ENCODE data around the gene FSIP1.

The FSIP1 gene

DNA sequence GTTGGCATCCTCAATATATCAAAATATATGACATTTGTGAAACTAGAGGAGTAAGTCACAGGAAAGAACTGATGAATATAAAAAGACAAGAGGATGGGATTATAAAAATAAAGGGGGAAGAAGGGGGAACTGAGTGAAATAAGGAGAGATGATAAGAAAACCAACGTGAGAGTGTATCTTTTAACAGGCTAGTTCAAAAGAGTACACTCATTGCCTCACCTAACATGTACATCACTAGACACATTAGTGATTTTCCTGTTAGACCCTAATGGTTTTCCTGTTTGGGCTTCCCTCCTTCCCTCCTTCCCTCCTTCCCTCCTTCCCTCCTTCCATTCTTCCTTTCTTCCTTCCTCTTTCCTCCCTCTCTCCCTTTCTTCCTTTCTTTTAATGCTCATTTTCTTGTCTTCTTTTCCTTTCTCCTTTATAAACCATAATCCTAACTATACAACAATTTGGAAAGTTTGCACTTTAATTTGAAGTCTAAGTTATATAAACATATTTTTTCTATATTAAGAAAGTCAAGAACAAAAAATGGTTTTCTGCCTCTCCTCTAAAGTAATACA, 35.8 kb downstream of the FSIP1 start:
- no peak overlapping the region for H3K4me3 ChIP-seq (ENCODE audit: low read depth in 1 of 5, low read length in 5 of 5)
- no peak overlapping the region for H3K9ac ChIP-seq (ENCODE audit: low read length in 5 of 5)
- H3K9me3 ChIP-seq (ENCODE audit: control insufficient read depth in 5 of 5, low read length in 5 of 5) = no peaks in the 10 kb centered on the region
- H3K4me1 ChIP-seq (ENCODE audit: control insufficient read depth in 5 of 5, insufficient read depth in 5 of 5, low read length in 5 of 5) = peaks cover 0 to 14% (median 8%) of the 10 kb centered on the region in 5 donors
- H3K36me3 ChIP-seq (ENCODE audit: control insufficient read depth in 5 of 5, insufficient read depth in 5 of 5, low read length in 5 of 5) = peaks cover 0 to 4% (median 0%) of the 10 kb centered on the region in 5 donors
- no peak overlapping the region for H3K27ac ChIP-seq (ENCODE audit: low read depth, low read length)
- H3K27me3 ChIP-seq (ENCODE audit: control insufficient read depth in 5 of 5, insufficient read depth in 4 of 5, low read length in 5 of 5) = no peaks in the 10 kb centered on the region

- Histone ChIP-seq H3K4me1 (ENCODE audit: control insufficient read depth in 5 of 5, insufficient read depth in 5 of 5, low read length in 5 of 5) (peaks cover 0 to 20% (median 8%) of the 10 kb centered on the region in 5 donors), H3K9ac (ENCODE audit: low read length in 5 of 5) (no peak overlapping the region), H3K27me3 (ENCODE audit: control insufficient read depth in 5 of 5, insufficient read depth in 4 of 5, low read length in 5 of 5) (no peaks in the 10 kb centered on the region), H3K4me3 (ENCODE audit: low read depth in 1 of 5, low read length in 5 of 5) (no peak overlapping the region), H3K27ac (ENCODE audit: low read depth, low read length) (no peak overlapping the region), H3K36me3 (ENCODE audit: control insufficient read depth in 5 of 5, insufficient read depth in 5 of 5, low read length in 5 of 5) (peaks cover 0 to 4% (median 0%) of the 10 kb centered on the region in 5 donors), H3K9me3 (ENCODE audit: control insufficient read depth in 5 of 5, low read length in 5 of 5) (no peaks in the 10 kb centered on the region)
These were observed 36.5 kb downstream of the FSIP1 start for GRCh38 chr15:39746176-39746575.

DNA sequence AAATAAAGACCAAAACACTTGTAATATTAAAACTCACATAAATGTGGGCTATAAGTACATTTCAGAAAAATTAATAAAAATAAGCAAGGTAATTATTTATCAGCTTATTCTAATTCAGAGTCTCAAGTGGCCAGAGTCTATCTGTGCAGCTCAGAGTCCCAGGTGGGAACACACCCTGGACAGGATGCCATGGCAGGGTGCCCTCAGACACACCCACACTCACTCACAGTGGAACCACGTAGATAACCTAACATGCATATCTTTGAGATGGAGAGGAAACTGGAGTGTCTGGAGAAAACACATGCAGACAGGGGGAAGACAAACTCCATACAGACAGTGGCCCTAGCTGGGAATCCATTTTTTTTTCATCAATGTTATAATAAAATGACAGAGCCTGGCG, 37.2 kb downstream of the FSIP1 start:
- H3K27me3 ChIP-seq (ENCODE audit: control insufficient read depth in 5 of 5, insufficient read depth in 4 of 5, low read length in 5 of 5) = no peaks in the 10 kb centered on the region
- H3K27ac ChIP-seq (ENCODE audit: low read depth, low read length) = no peak overlapping the region
- peaks cover 0 to 4% (median 0%) of the 10 kb centered on the region in 5 donors for H3K36me3 ChIP-seq (ENCODE audit: control insufficient read depth in 5 of 5, insufficient read depth in 5 of 5, low read length in 5 of 5)
- no peak overlapping the region for H3K9ac ChIP-seq (ENCODE audit: low read length in 5 of 5)
- H3K4me1 ChIP-seq (ENCODE audit: control insufficient read depth in 5 of 5, insufficient read depth in 5 of 5, low read length in 5 of 5) = peaks cover 0 to 22% (median 8%) of the 10 kb centered on the region in 5 donors
- no peak overlapping the region for H3K4me3 ChIP-seq (ENCODE audit: low read depth in 1 of 5, low read length in 5 of 5)
- no peaks in the 10 kb centered on the region for H3K9me3 ChIP-seq (ENCODE audit: control insufficient read depth in 5 of 5, low read length in 5 of 5)

- no peaks in the 10 kb centered on the region for H3K9me3 ChIP-seq (ENCODE audit: control insufficient read depth in 5 of 5, low read length in 5 of 5)
- no peak overlapping the region for H3K9ac ChIP-seq (ENCODE audit: low read length in 5 of 5)
- H3K4me1 ChIP-seq (ENCODE audit: control insufficient read depth in 5 of 5, insufficient read depth in 5 of 5, low read length in 5 of 5) = peaks cover 0 to 22% (median 8%) of the 10 kb centered on the region in 5 donors
- H3K36me3 ChIP-seq (ENCODE audit: control insufficient read depth in 5 of 5, insufficient read depth in 5 of 5, low read length in 5 of 5) = no peaks in the 10 kb centered on the region
- H3K27ac ChIP-seq (ENCODE audit: low read depth, low read length) = no peak overlapping the region
- no peak overlapping the region for H3K4me3 ChIP-seq (ENCODE audit: low read depth in 1 of 5, low read length in 5 of 5)
- no peaks in the 10 kb centered on the region for H3K27me3 ChIP-seq (ENCODE audit: control insufficient read depth in 5 of 5, insufficient read depth in 4 of 5, low read length in 5 of 5)
These were observed 38.1 kb downstream of the FSIP1 start for GRCh38 chr15:39744334-39745103.

DNA sequence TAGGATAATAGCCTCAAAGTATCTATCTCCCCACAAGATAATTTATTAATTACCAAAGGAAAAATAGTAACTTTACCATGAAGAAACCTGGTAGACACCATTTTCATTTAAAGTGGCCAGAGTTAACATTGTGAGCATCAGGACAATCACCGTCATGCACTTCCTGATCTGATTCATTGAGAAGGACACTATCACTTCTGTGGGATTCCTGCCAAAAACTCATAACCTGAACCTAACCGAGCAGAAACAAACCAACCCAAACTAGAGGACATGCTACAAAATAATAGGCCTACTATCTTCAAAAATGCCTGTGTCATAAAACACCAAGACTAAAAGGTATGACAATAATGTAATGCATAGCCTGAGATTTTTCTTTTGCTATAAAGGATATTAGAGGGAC, 39.0 kb downstream of the FSIP1 start:
- no peak overlapping the region for H3K4me3 ChIP-seq (ENCODE audit: low read depth in 1 of 5, low read length in 5 of 5)
- no peak overlapping the region for H3K27ac ChIP-seq (ENCODE audit: low read depth, low read length)
- H3K27me3 ChIP-seq (ENCODE audit: control insufficient read depth in 5 of 5, insufficient read depth in 4 of 5, low read length in 5 of 5) = no peaks in the 10 kb centered on the region
- H3K36me3 ChIP-seq (ENCODE audit: control insufficient read depth in 5 of 5, insufficient read depth in 5 of 5, low read length in 5 of 5) = no peaks in the 10 kb centered on the region
- H3K9ac ChIP-seq (ENCODE audit: low read length in 5 of 5) = no peak overlapping the region
- H3K9me3 ChIP-seq (ENCODE audit: control insufficient read depth in 5 of 5, low read length in 5 of 5) = no peaks in the 10 kb centered on the region
- peaks cover 0 to 21% (median 8%) of the 10 kb centered on the region in 5 donors for H3K4me1 ChIP-seq (ENCODE audit: control insufficient read depth in 5 of 5, insufficient read depth in 5 of 5, low read length in 5 of 5)

DNA sequence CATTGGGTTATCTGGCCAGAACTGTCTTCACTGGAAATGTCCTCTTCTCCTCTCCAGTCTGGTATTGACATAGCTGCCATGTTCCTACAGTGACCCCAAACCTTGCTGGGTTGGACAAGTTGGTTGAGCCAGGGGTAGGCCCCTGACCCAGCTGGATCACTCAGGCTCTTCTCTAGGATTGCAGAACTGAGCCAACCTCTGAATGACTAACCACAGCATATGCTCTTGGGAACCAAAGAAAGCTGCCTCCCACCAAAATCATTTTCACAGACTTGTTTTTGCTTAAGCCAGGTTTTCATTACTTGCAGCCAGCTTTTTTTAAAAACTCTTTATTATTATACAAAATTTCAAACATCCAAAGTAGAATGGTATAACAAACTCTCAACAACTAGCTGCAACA, 41.4 kb downstream of the FSIP1 start:
- H3K9me3 ChIP-seq (ENCODE audit: control insufficient read depth in 5 of 5, low read length in 5 of 5) = no peaks in the 10 kb centered on the region
- H3K4me1 ChIP-seq (ENCODE audit: control insufficient read depth in 5 of 5, insufficient read depth in 5 of 5, low read length in 5 of 5) = peaks cover 0 to 16% (median 9%) of the 10 kb centered on the region in 5 donors
- no peaks in the 10 kb centered on the region for H3K27me3 ChIP-seq (ENCODE audit: control insufficient read depth in 5 of 5, insufficient read depth in 4 of 5, low read length in 5 of 5)
- no peaks in the 10 kb centered on the region for H3K36me3 ChIP-seq (ENCODE audit: control insufficient read depth in 5 of 5, insufficient read depth in 5 of 5, low read length in 5 of 5)
- no peak overlapping the region for H3K27ac ChIP-seq (ENCODE audit: low read depth, low read length)
- no peak overlapping the region for H3K9ac ChIP-seq (ENCODE audit: low read length in 5 of 5)
- no peak overlapping the region for H3K4me3 ChIP-seq (ENCODE audit: low read depth in 1 of 5, low read length in 5 of 5)

- Histone ChIP-seq H3K27me3 (ENCODE audit: control insufficient read depth in 5 of 5, insufficient read depth in 4 of 5, low read length in 5 of 5) (no peaks in the 10 kb centered on the region), H3K4me1 (ENCODE audit: control insufficient read depth in 5 of 5, insufficient read depth in 5 of 5, low read length in 5 of 5) (peaks cover 0 to 17% (median 9%) of the 10 kb centered on the region in 5 donors), H3K9me3 (ENCODE audit: control insufficient read depth in 5 of 5, low read length in 5 of 5) (no peaks in the 10 kb centered on the region), H3K4me3 (ENCODE audit: low read depth in 1 of 5, low read length in 5 of 5) (no peak overlapping the region), H3K9ac (ENCODE audit: low read length in 5 of 5) (no peak overlapping the region), H3K27ac (ENCODE audit: low read depth, low read length) (no peak overlapping the region), H3K36me3 (ENCODE audit: control insufficient read depth in 5 of 5, insufficient read depth in 5 of 5, low read length in 5 of 5) (no peaks in the 10 kb centered on the region)
These were observed 43.6 kb downstream of the FSIP1 start for GRCh38 chr15:39738998-39739397.

DNA sequence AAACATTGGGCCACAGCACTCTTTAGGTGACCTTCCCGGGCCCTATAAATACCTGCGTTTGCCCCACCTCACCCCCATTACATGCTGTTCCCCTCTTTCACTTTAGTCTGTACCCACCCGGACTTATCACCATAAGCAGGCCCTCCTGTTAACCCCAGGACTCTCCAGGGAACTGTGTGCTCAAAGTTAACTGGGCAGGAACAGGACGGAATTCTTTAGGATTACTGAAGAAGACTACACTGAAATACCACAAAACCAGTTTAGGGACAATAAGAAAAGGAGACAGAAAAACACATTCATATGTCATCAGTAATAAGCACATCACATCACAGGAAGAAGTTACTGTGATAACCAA, 45.5 kb downstream of the FSIP1 start:
- Histone ChIP-seq H3K36me3 (ENCODE audit: control insufficient read depth in 5 of 5, insufficient read depth in 5 of 5, low read length in 5 of 5) (no peaks in the 10 kb centered on the region), H3K27ac (ENCODE audit: low read depth, low read length) (no peak overlapping the region), H3K9me3 (ENCODE audit: control insufficient read depth in 5 of 5, low read length in 5 of 5) (no peaks in the 10 kb centered on the region), H3K27me3 (ENCODE audit: control insufficient read depth in 5 of 5, insufficient read depth in 4 of 5, low read length in 5 of 5) (no peaks in the 10 kb centered on the region), H3K4me1 (ENCODE audit: control insufficient read depth in 5 of 5, insufficient read depth in 5 of 5, low read length in 5 of 5) (peaks cover 0 to 17% (median 9%) of the 10 kb centered on the region in 5 donors), H3K9ac (ENCODE audit: low read length in 5 of 5) (no peak overlapping the region), H3K4me3 (ENCODE audit: low read depth in 1 of 5, low read length in 5 of 5) (no peak overlapping the region)

DNA sequence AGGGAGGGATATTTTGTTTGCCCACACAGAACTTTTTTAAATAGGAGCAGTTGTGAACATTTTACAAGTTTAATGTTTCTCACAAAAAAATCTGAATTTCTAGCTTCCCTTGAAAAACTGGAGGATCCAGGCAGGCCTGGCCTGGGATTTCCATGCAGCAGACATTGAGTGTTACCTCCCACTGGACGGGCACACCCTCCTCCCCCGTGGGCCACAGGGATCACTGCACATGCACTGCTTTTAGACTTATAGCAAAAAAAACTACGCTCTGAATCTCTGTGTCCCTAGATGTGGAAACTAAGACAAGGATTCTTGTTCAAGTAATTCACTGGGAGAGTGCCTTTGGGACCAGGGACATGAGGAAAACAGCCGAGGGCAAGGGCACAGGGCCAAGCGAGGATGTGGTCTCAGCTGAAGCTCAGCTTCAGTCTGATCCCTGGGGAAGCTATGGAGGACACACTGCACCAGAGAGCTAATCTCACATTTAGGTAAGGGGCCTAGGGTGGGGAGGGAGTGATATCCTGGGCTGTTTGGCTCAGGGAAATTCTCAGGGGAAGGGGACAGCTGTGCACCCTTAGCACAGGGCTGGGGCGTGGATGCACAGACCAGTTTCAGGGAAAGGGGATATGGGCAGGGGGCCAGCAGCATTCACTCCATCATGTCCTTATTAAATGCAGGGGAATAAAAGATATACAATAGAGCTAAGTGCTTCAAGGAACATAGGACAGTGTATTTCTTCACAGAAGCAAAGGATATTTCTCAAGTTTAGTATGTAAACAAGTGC, 46.0 kb downstream of the FSIP1 start:
- Histone ChIP-seq H3K36me3 (ENCODE audit: control insufficient read depth in 5 of 5, insufficient read depth in 5 of 5, low read length in 5 of 5) (no peaks in the 10 kb centered on the region), H3K9ac (ENCODE audit: low read length in 5 of 5) (no peak overlapping the region), H3K4me3 (ENCODE audit: low read depth in 1 of 5, low read length in 5 of 5) (no peak overlapping the region), H3K4me1 (ENCODE audit: control insufficient read depth in 5 of 5, insufficient read depth in 5 of 5, low read length in 5 of 5) (peaks cover 0 to 16% (median 7%) of the 10 kb centered on the region in 5 donors), H3K27me3 (ENCODE audit: control insufficient read depth in 5 of 5, insufficient read depth in 4 of 5, low read length in 5 of 5) (no peaks in the 10 kb centered on the region), H3K27ac (ENCODE audit: low read depth, low read length) (no peak overlapping the region), H3K9me3 (ENCODE audit: control insufficient read depth in 5 of 5, low read length in 5 of 5) (no peaks in the 10 kb centered on the region)

GRCh38 chr15:39735120-39735717, 47.4 kb downstream of the FSIP1 start:
- H3K36me3 ChIP-seq (ENCODE audit: control insufficient read depth in 5 of 5, insufficient read depth in 5 of 5, low read length in 5 of 5) = no peaks in the 10 kb centered on the region
- no peak overlapping the region for H3K4me3 ChIP-seq (ENCODE audit: low read depth in 1 of 5, low read length in 5 of 5)
- no peaks in the 10 kb centered on the region for H3K27me3 ChIP-seq (ENCODE audit: control insufficient read depth in 5 of 5, insufficient read depth in 4 of 5, low read length in 5 of 5)
- peaks cover 0 to 12% (median 4%) of the 10 kb centered on the region in 5 donors for H3K4me1 ChIP-seq (ENCODE audit: control insufficient read depth in 5 of 5, insufficient read depth in 5 of 5, low read length in 5 of 5)
- H3K9ac ChIP-seq (ENCODE audit: low read length in 5 of 5) = no peak overlapping the region
- no peak overlapping the region for H3K27ac ChIP-seq (ENCODE audit: low read depth, low read length)
- no peaks in the 10 kb centered on the region for H3K9me3 ChIP-seq (ENCODE audit: control insufficient read depth in 5 of 5, low read length in 5 of 5)

Data from subcutaneous abdominal adipose tissue (tissue), 5 donors.